ENCODE results near the gene BCL7A. TPM values are rescaled to one million over a fixed set of nuclear protein-coding genes. Genes with fewer than 3 reads are reported as not detected.

The BCL7A gene
- total and polyA plus RNA-seq, 9 of the 15 experiments (the other 6 are each of a cell fraction or from before 2014, with no cell fraction given): 0.25 to 21.9 (median 14.9) TPM

GRCh38 chr12:122064025-122064777, 42.5 kb downstream of the BCL7A start (continued):
- TF ChIP-seq IRF1 (CRISPR knock-in tag; IDR thresholded peaks at IDR 0.05; ENCODE audit: borderline replicate concordance) (no peak), EGR1 (conservative IDR thresholded peaks at IDR 0.05) (no peak), NCOA4 (IDR thresholded peaks at IDR 0.05; ENCODE audit: partially characterized antibody) (no peak), CBX2 (IDR thresholded peaks at IDR 0.05; ENCODE audit: insufficient read depth, low read length, poor library complexity, severe bottlenecking) (no peak), ARHGAP35 (IDR thresholded peaks at IDR 0.05; ENCODE audit: partially characterized antibody) (no peak), ZBED1 (IDR thresholded peaks at IDR 0.05) (no peak), SP2 (IDR thresholded peaks at IDR 0.05; ENCODE audit: extremely low read depth, low read depth, low read length, poor library complexity, severe bottlenecking) (peak; percentile 70), ZBTB33 (CRISPR knock-in tag; IDR thresholded peaks at IDR 0.05) (no peak), CAMTA2 (CRISPR knock-in tag; conservative IDR thresholded peaks at IDR 0.05) (no peak), ZBTB7A (IDR thresholded peaks at IDR 0.05; ENCODE audit: borderline replicate concordance, control insufficient read depth, low read depth, low read length) (no peak), PHF8 (IDR thresholded peaks at IDR 0.05; ENCODE audit: borderline replicate concordance, low read length) (peak; percentile 56; the same call in 1 of the 2 replicates), TRIM28 (IDR thresholded peaks at IDR 0.05) (no peak), ARID4B (CRISPR knock-in tag; IDR thresholded peaks at IDR 0.05) (peak; percentile 84), ZBTB9 (CRISPR knock-in tag; IDR thresholded peaks at IDR 0.05) (peak; percentile 93), NFE2L1 (tag; IDR thresholded peaks at IDR 0.05; ENCODE audit: borderline replicate concordance, low read depth) (peak; percentile 30; the same call in 1 of the 2 replicates), ZNF740 (CRISPR knock-in tag; IDR thresholded peaks at IDR 0.05) (no peak), ZNF740 (tag; IDR thresholded peaks at IDR 0.05) (no peak), KDM2B (CRISPR knock-in tag; IDR thresholded peaks at IDR 0.05) (0 out of 2 replicates have a peak, but pooled peaks have one; percentile 4)
